NCI-H345 treated with DMSO at 0.1 percent for 48 hours (cell line): Measurements from ENCODE around the gene STH.
"Not testable (repeated sequence)": the region's sequence is repeated elsewhere in the genome, so short reads cannot be mapped to it uniquely, and the experiment has no call there.

Source experiments
- DNase-seq: peaks from one replicate; lab custom pipeline; 2025; ENCODE audit not compliant: unreplicated experiment; lab: John Stamatoyannopoulos, UW

The STH gene

GRCh38 chr17:46002311-46002972 is 3.4 kb downstream of the STH start:
- DNase-seq, result peak; percentile 54

- no peak for DNase-seq
These were observed 3.9 kb downstream of the STH start for GRCh38 chr17:46002973-46003316.

- DNase-seq, result peak; percentile 72
These were observed 5.1 kb downstream of the STH start for GRCh38 chr17:46003907-46004748.

- not testable (repeated sequence) for DNase-seq
These were observed 7.0 kb downstream of the STH start for GRCh38 chr17:46006082-46006481.

- no peak for DNase-seq
These were observed 8.5 kb downstream of the STH start for GRCh38 chr17:46007461-46007965.

GRCh38 chr17:46008591-46008990 is 9.5 kb downstream of the STH start:
- no peak for DNase-seq

GRCh38 chr17:46009681-46010596 is 10.9 kb downstream of the STH start:
- no peak for DNase-seq

GRCh38 chr17:46010597-46011186 is 11.6 kb downstream of the STH start:
- no peak for DNase-seq

- DNase-seq, result no peak
These were observed 12.9 kb downstream of the STH start for GRCh38 chr17:46011711-46012505.

GRCh38 chr17:46012506-46013079 is 13.5 kb downstream of the STH start:
- DNase-seq, result no peak

- DNase-seq, result no peak
These were observed 14.1 kb downstream of the STH start for GRCh38 chr17:46013127-46013501.

GRCh38 chr17:46013502-46014165 is 14.6 kb downstream of the STH start:
- peak; percentile 85 for DNase-seq

- not testable (repeated sequence) for DNase-seq
These were observed 20.4 kb downstream of the STH start for GRCh38 chr17:46019408-46019925.

- no peak for DNase-seq
These were observed 21.1 kb downstream of the STH start for GRCh38 chr17:46020023-46020761.

- no peak for DNase-seq
These were observed 21.9 kb downstream of the STH start for GRCh38 chr17:46020998-46021397.

GRCh38 chr17:46023366-46023765 is 24.3 kb downstream of the STH start:
- DNase-seq, result not testable (repeated sequence)

- no peak for DNase-seq
These were observed 24.8 kb downstream of the STH start for GRCh38 chr17:46023783-46024388.

- DNase-seq, result no peak
These were observed 25.5 kb downstream of the STH start for GRCh38 chr17:46024590-46024989.
